ENCODE results near the gene KRTAP4-9.

- TF ChIP-seq ZNF274 (IDR thresholded peaks at IDR 0.05; ENCODE audit: low read depth, low read length) (no peak), YY1 (IDR thresholded peaks at IDR 0.05; ENCODE audit: insufficient read depth, insufficient read length) (no peak), SUZ12 (IDR thresholded peaks at IDR 0.05; ENCODE audit: extremely low read depth, insufficient read depth, insufficient read length) (no peak)
Observed at GRCh38 chr17:41107941-41108450, 2.8 kb downstream of the KRTAP4-9 start.

All from NT2/D1 (cell line).